ENCODE measurements around the gene HARBI1.

Gene HARBI1, protein sequence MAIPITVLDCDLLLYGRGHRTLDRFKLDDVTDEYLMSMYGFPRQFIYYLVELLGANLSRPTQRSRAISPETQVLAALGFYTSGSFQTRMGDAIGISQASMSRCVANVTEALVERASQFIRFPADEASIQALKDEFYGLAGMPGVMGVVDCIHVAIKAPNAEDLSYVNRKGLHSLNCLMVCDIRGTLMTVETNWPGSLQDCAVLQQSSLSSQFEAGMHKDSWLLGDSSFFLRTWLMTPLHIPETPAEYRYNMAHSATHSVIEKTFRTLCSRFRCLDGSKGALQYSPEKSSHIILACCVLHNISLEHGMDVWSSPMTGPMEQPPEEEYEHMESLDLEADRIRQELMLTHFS

DNA sequence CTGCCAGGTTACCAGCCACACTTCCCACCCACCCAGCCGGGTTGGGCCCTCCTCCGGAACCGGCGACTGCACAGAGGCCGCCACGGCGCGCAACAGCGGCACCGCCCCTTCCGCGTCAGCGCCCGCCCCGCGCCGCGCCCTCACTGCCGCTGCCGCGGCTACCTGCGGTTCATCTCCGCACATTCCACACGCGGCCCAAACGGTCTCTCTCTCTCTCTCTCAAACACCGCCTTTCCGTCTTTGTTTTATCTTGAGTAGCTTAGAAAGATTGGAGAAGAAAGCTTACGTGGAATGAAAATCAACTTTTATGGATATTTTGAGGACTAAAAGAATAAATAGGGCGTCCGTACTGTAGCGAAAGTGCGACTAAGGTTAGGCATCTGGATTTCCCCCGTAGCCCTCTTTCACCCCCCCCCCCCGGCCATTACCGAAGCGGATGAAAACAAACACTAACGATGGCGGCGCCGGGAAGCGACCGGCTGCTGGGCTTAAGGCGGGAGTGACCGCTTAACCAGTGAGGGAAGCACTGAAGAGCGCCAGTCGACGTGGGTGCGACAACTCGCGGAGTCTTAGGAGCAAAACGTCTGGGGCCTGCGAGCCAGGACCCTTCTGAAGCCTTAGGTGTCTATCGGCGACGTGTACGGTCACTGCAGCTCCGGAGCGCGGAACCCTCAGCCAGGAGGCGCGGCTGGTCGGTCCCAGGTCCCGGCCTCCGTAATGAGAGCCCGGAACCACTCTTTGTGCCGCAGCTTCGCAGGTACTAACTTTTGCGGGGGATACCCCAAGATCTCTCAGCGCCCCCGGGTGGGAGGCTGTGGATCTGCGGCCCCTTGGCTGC lies at the start of gene HARBI1, which contains the start of gene ATG13:
HARBI1 (minus strand) TSS at position 94 of the 838 bp plus-strand sequence. CDS start 990 bp downstream, outside the sequence.
ATG13 (plus strand) TSS at position 420 of the 838 bp plus-strand sequence. CDS start 26,739 bp downstream, outside the sequence.
- peak; percentile 78 for TF ChIP-seq CTCF (IDR thresholded peaks at IDR 0.05)

DNA sequence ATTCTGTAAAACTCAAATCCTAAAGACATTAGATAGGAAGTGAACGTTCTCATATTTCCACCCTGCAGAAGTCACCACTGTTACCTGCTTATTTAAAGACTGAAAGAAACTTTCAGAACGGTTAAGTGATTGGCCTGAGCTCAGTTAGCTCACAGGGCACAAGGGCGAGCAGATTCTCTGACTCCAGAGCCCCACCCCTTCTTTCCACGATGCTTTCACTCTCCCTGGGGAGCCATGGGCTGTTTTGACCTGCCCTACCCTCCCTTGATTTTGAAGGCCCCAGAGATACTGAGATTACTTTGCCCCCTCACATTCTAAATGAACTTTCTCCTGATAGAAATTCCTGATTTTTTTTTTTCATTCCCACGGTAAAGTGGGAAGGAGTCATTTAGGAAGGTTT lies 49.5 kb upstream of the HARBI1 start:
- TF ChIP-seq CTCF (IDR thresholded peaks at IDR 0.05) = no peak

DNA sequence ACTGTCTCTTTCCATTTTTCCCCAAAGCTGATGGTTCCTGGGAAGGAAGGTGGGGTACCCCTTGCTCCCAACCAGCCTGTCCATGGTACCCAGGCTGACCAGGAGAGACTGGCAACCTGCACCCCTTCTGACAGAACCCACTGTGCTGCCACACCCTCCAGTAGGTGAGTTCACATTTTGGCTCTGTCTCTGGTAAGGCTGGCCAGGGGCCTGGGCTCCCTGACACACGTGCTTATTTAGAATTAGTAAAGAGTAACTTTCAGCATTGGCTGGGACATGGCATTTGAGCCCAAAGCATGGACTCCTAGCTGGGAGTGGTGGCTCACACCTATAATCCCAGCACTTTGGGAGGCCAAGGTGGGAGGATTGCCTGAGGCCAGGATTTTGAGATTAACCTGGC lies 48.3 kb upstream of the HARBI1 start:
- no peak for TF ChIP-seq CTCF (IDR thresholded peaks at IDR 0.05)

- no peak for TF ChIP-seq CTCF (IDR thresholded peaks at IDR 0.05)
Observed at GRCh38 chr11:46664612-46665011, 47.6 kb upstream of the HARBI1 start.

DNA sequence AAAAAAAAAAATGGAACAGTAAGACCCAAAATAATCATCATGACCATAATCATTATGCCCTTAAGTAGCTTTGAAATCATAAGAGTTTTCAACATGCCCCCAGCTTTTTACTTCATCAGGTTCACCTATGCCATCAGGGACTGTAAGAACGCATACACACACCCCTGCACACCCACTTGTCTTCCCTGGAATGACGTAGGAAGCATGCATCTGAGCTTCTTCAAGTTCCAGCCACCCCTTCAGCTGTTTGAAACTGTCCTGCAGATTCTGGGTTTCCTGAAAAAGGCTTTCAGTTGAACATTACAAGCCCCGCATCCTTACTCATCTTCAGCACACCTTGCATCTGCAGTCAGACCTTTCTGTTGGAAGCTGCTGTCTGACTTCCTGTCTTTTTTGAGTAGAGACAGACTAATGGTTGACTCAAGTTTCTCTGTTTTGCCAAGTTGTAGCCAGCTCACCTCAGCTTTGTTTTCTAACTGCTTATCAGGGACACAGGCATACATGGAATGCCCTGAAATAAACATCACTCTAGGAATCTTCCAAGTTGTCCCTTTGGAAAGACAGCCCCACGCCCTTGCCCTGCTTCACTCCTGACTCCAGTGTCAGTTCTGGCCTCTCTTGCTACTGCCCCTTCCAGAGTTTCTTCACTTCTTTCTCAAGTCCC lies 46.4 kb upstream of the HARBI1 start:
- no peak for TF ChIP-seq CTCF (IDR thresholded peaks at IDR 0.05)

DNA sequence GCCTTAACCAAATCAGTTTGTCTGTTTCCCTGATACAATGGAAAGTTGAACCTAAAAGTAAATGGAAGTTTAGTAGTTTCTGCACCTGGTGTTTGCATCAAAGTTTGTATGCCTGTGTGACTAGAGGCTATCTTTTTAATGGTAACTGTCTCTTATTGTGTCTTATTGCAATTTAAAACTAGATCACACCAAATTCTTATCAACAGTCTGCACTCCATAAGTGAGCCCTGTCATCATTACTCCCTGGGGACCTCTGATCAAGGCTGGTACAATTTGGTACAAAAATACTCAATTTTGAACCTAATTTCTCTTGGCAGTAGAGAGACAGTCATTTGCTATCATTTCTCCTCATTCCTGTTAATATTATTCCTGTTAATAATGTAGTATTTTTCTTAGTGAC lies 45.3 kb upstream of the HARBI1 start:
- TF ChIP-seq CTCF (IDR thresholded peaks at IDR 0.05) = no peak

GRCh38 chr11:46661836-46662235 lies 44.8 kb upstream of the HARBI1 start:
- no peak for TF ChIP-seq CTCF (IDR thresholded peaks at IDR 0.05)

Data from LNCAP (cell line).